Stimulated activated effector memory CD8-positive, alpha-beta T cell treated with anti-CD3 and anti-CD28 coated beads, Interleukin-12 subunit alpha, Interleukin-12 subunit beta, amount 100 ng/mL, for 72 hours (primary cell): ENCODE measurements around the gene TMEM134.

Source experiments
- ATAC-seq: fragments of 150-1000 bp; cut with Tn5 transposase; 2 replicates; pipeline ENCODE4 v1.10.0; 2021
- DNase-seq, 2 donors: peaks; one replicate each; pipeline ENCODE4 v3.0.0; 2021 to 2022; ENCODE audit warnings: low spot score in 2 of 2
- H3K27ac Mint-ChIP-seq: one replicate; pipeline ENCODE4 v1.8.0; 2022; ENCODE audit warnings: mild to moderate bottlenecking, mixed read lengths
- H3K36me3 Mint-ChIP-seq: one replicate; pipeline ENCODE4 v1.8.0; 2022; ENCODE audit warnings: mild to moderate bottlenecking, mixed read lengths
- H3K4me1 Mint-ChIP-seq: one replicate; pipeline ENCODE4 v1.8.0; 2022; ENCODE audit warnings: mixed read lengths
- H3K4me3 Mint-ChIP-seq: one replicate; pipeline ENCODE4 v1.8.0; 2022; ENCODE audit warnings: mild to moderate bottlenecking, mixed read lengths
- H3K9me3 Mint-ChIP-seq: one replicate; pipeline ENCODE4 v1.8.0; 2022; ENCODE audit warnings: mixed read lengths

The TMEM134 gene

GRCh38 chr11:67420646-67421429, 48.2 kb downstream of the TMEM134 start:
- Mint-ChIP-seq H3K4me3 (peak overlapping the region; percentile 76), H3K9me3 (no peaks in the 10 kb centered on the region), H3K27ac (peak overlapping the region; percentile 84), H3K4me1 (peaks cover 71% of the 10 kb centered on the region), H3K36me3 (peaks cover 18% of the 10 kb centered on the region)
- ATAC-seq (peak; percentile 88), DNase-seq (peak; percentile 98 to 99)

- Mint-ChIP-seq H3K9me3 (no peaks in the 10 kb centered on the region), H3K36me3 (peaks cover 18% of the 10 kb centered on the region), H3K27ac (peak overlapping the region; percentile 84), H3K4me1 (peaks cover 68% of the 10 kb centered on the region), H3K4me3 (peak overlapping the region; percentile 76)
- DNase-seq = no peak
- no peak for ATAC-seq
Measured at GRCh38 chr11:67420147-67420645, 48.9 kb downstream of the TMEM134 start.

- H3K9me3 Mint-ChIP-seq = no peaks in the 10 kb centered on the region
- peak overlapping the region; percentile 76 for H3K4me3 Mint-ChIP-seq
- peak overlapping the region; percentile 84 for H3K27ac Mint-ChIP-seq
- DNase-seq (no peak), ATAC-seq (no peak)
- H3K36me3 Mint-ChIP-seq = peaks cover 12% of the 10 kb centered on the region
- peaks cover 66% of the 10 kb centered on the region for H3K4me1 Mint-ChIP-seq
Measured at GRCh38 chr11:67419325-67420049, 49.6 kb downstream of the TMEM134 start.

- Mint-ChIP-seq H3K4me3 (peak overlapping the region; percentile 76), H3K27ac (peak overlapping the region; percentile 84), H3K4me1 (peaks cover 64% of the 10 kb centered on the region), H3K36me3 (peaks cover 14% of the 10 kb centered on the region), H3K9me3 (no peaks in the 10 kb centered on the region)
- ATAC-seq = no peak
- no peak for DNase-seq
Measured at GRCh38 chr11:67418476-67419281, 50.4 kb downstream of the TMEM134 start.

GRCh38 chr11:67417425-67417824, 51.6 kb downstream of the TMEM134 start:
- DNase-seq (no peak), ATAC-seq (no peak)
- peaks cover 68% of the 10 kb centered on the region for H3K4me1 Mint-ChIP-seq
- no peak overlapping the region for H3K27ac Mint-ChIP-seq
- H3K9me3 Mint-ChIP-seq = no peaks in the 10 kb centered on the region
- peak overlapping the region; percentile 76 for H3K4me3 Mint-ChIP-seq
- H3K36me3 Mint-ChIP-seq = peaks cover 22% of the 10 kb centered on the region

GRCh38 chr11:67416416-67417335, 52.4 kb downstream of the TMEM134 start:
- Mint-ChIP-seq H3K27ac (peak overlapping the region; percentile 91), H3K4me1 (peaks cover 75% of the 10 kb centered on the region), H3K9me3 (no peaks in the 10 kb centered on the region), H3K36me3 (peaks cover 26% of the 10 kb centered on the region), H3K4me3 (peak overlapping the region; percentile 76)
- DNase-seq (peak in 1 of 2 donors; percentile 64), ATAC-seq (no peak)

- Mint-ChIP-seq H3K9me3 (no peaks in the 10 kb centered on the region), H3K4me3 (peak within 1 kb of the TSS; percentile 76), H3K4me1 (peaks cover 79% of the 10 kb centered on the region), H3K27ac (peak within 1 kb of the TSS; percentile 91), H3K36me3 (peaks cover 34% of the 10 kb centered on the region)
- DNase-seq (no peak), ATAC-seq (peak; percentile 25)
Measured at GRCh38 chr11:67415501-67416304, 53.3 kb downstream of the TMEM134 start, which contains the start of gene CARNS1. Gene CARNS1 (plus strand): TSS chr11:67415678. CDS start chr11:67416200, 522 bp downstream.

- Mint-ChIP-seq H3K4me3 (peak overlapping the region; percentile 76), H3K9me3 (no peaks in the 10 kb centered on the region), H3K27ac (peak overlapping the region; percentile 85), H3K4me1 (peaks cover 81% of the 10 kb centered on the region), H3K36me3 (peaks cover 53% of the 10 kb centered on the region)
- ATAC-seq (no peak), DNase-seq (no peak)
Measured at GRCh38 chr11:67413266-67413849, 55.7 kb downstream of the TMEM134 start.

- DNase-seq (no peak), ATAC-seq (no peak)
- Mint-ChIP-seq H3K4me1 (peaks cover 81% of the 10 kb centered on the region), H3K27ac (peak overlapping the region; percentile 85), H3K36me3 (peaks cover 60% of the 10 kb centered on the region), H3K4me3 (peak overlapping the region; percentile 76), H3K9me3 (no peaks in the 10 kb centered on the region)
Measured at GRCh38 chr11:67412495-67413179, 56.4 kb downstream of the TMEM134 start.

- Mint-ChIP-seq H3K4me3 (no peak overlapping the region), H3K27ac (peak overlapping the region; percentile 85), H3K9me3 (no peaks in the 10 kb centered on the region), H3K36me3 (peaks cover 69% of the 10 kb centered on the region), H3K4me1 (peaks cover 81% of the 10 kb centered on the region)
- no peak for DNase-seq
- no peak for ATAC-seq
Measured at GRCh38 chr11:67411785-67412152, 57.3 kb downstream of the TMEM134 start.
